Large intestine (tissue), 3 donors: Measurements from ENCODE around the gene EPHA2. TPM values are rescaled to one million over a fixed set of nuclear protein-coding genes. Genes with fewer than 3 reads are reported as not detected.
A peak's percentile ranks its signal among the peaks of the same experiment; 100 is the strongest.
"Not testable (repeated sequence)": the region's sequence is repeated elsewhere in the genome, so short reads cannot be mapped to it uniquely, and the experiment has no call there.

Experiments
- DNase-seq, 2 donors: peaks; one replicate each; pipeline versions ENCODE4 v3.0.0 to v3.0.0-alpha.2; 2013
- H3K27ac ChIP-seq: one replicate; pipeline ENCODE4 v1.5.1; 2013; ENCODE audit warnings: low read length
- H3K27me3 ChIP-seq: 2 replicates; pipeline ENCODE4 v1.6.1; 2013; ENCODE audit warnings: low read length; ENCODE audit not compliant: control insufficient read depth, insufficient read depth
- H3K36me3 ChIP-seq: 2 replicates; pipeline ENCODE4 v1.6.1; 2013; ENCODE audit warnings: low read length; ENCODE audit not compliant: control insufficient read depth, insufficient read depth
- H3K4me1 ChIP-seq: one replicate; pipeline ENCODE4 v1.6.1; 2013; ENCODE audit warnings: low read length; ENCODE audit not compliant: control insufficient read depth, insufficient read depth
- H3K4me3 ChIP-seq: one replicate; pipeline ENCODE4 v1.5.1; 2013; ENCODE audit warnings: low read length
- H3K9me3 ChIP-seq: one replicate; pipeline ENCODE4 v1.6.1; 2013; ENCODE audit warnings: mild to moderate bottlenecking, low read depth, low read length, moderate library complexity; ENCODE audit not compliant: control insufficient read depth
- WGBS: methylation state at CpG from one replicate; pipeline ENCODE4 v1.1.5; 2013; ENCODE audit warnings: low lambda C conversion rate; ENCODE audit not compliant: insufficient coverage; 5-methylcytosine and 5-hydroxymethylcytosine counted together
- polyA plus RNA-seq: library from polyadenylated mRNA; unstranded; fragments of 120-200 nt; gene quantifications from one replicate; pipeline ENCODE4 v1.2.1, GENCODE V29; 2013

Gene EPHA2
- polyA plus RNA-seq, 1 donor: 18.5 TPM

GRCh38 chr1:16196874-16197273 is 41.0 kb upstream of the EPHA2 start:
- H3K36me3 ChIP-seq: peaks cover 8% of the 10 kb centered on the region
- H3K27me3 ChIP-seq: no peaks in the 10 kb centered on the region
- DNase-seq: no peak
- no peaks in the 10 kb centered on the region for H3K4me1 ChIP-seq
- no peaks in the 10 kb centered on the region for H3K9me3 ChIP-seq
- H3K4me3 ChIP-seq: no peak overlapping the region
- no peak overlapping the region for H3K27ac ChIP-seq
- WGBS: no CpG with 5 or more reads among the region's 3 CpGs

GRCh38 chr1:16196139-16196538 is 40.3 kb upstream of the EPHA2 start:
- DNase-seq, H3K9me3 ChIP-seq, H3K4me1 ChIP-seq, H3K27ac ChIP-seq, H3K4me3 ChIP-seq, H3K27me3 ChIP-seq, H3K36me3 ChIP-seq: not testable (repeated sequence)
- WGBS: no CpG with 5 or more reads among the region's 4 CpGs

- H3K4me1 ChIP-seq: no peaks in the 10 kb centered on the region
- no peaks in the 10 kb centered on the region for H3K27me3 ChIP-seq
- peaks cover 3% of the 10 kb centered on the region for H3K36me3 ChIP-seq
- H3K4me3 ChIP-seq: no peak overlapping the region
- DNase-seq: no peak
- H3K9me3 ChIP-seq: no peaks in the 10 kb centered on the region
- H3K27ac ChIP-seq: no peak overlapping the region
- no CpG with 5 or more reads among the region's 7 CpGs for WGBS
These were observed 39.6 kb upstream of the EPHA2 start for GRCh38 chr1:16195518-16195905.

- 80% methylated on average over 1 of the region's 6 CpGs for WGBS
- Histone ChIP-seq H3K9me3 (no peaks in the 10 kb centered on the region), H3K27me3 (no peaks in the 10 kb centered on the region), H3K27ac (no peak overlapping the region), H3K4me1 (peaks cover 14% of the 10 kb centered on the region), H3K4me3 (no peak overlapping the region), H3K36me3 (no peaks in the 10 kb centered on the region)
- DNase-seq: no peak
These were observed 36.2 kb upstream of the EPHA2 start for GRCh38 chr1:16191916-16192546.

GRCh38 chr1:16191309-16191708 is 35.4 kb upstream of the EPHA2 start:
- Histone ChIP-seq H3K9me3 (no peaks in the 10 kb centered on the region), H3K36me3 (no peaks in the 10 kb centered on the region), H3K4me3 (no peak overlapping the region), H3K4me1 (peaks cover 14% of the 10 kb centered on the region), H3K27me3 (no peaks in the 10 kb centered on the region), H3K27ac (no peak overlapping the region)
- DNase-seq: no peak
- no CpG with 5 or more reads among the region's 1 CpG for WGBS

GRCh38 chr1:16189921-16190621 is 34.2 kb upstream of the EPHA2 start:
- Histone ChIP-seq H3K4me3 (no peak overlapping the region), H3K27me3 (no peaks in the 10 kb centered on the region)

GRCh38 chr1:16189003-16189402 is 33.1 kb upstream of the EPHA2 start:
- Histone ChIP-seq H3K4me3 (no peak overlapping the region), H3K36me3 (no peaks in the 10 kb centered on the region), H3K27me3 (no peaks in the 10 kb centered on the region), H3K9me3 (no peaks in the 10 kb centered on the region), H3K4me1 (peaks cover 14% of the 10 kb centered on the region), H3K27ac (peak overlapping the region; percentile 47)
- no CpG with 5 or more reads among the region's 6 CpGs for WGBS
- DNase-seq: peak; percentile 72 to 86

More at GRCh38 chr1:16189921-16190621, 34.2 kb upstream of the EPHA2 start:
- no peaks in the 10 kb centered on the region for H3K9me3 ChIP-seq
- H3K27ac ChIP-seq: no peak overlapping the region
- no peaks in the 10 kb centered on the region for H3K36me3 ChIP-seq
- peaks cover 14% of the 10 kb centered on the region for H3K4me1 ChIP-seq
- WGBS: no CpG with 5 or more reads among the region's 9 CpGs
- no peak for DNase-seq

GRCh38 chr1:16187748-16188401 is 32.0 kb upstream of the EPHA2 start:
- no CpG with 5 or more reads among the region's 15 CpGs for WGBS
- peak; percentile 71 to 82 for DNase-seq
- Histone ChIP-seq H3K27me3 (no peaks in the 10 kb centered on the region), H3K9me3 (no peaks in the 10 kb centered on the region), H3K36me3 (no peaks in the 10 kb centered on the region), H3K4me1 (peaks cover 14% of the 10 kb centered on the region), H3K4me3 (no peak overlapping the region), H3K27ac (no peak overlapping the region)

GRCh38 chr1:16186655-16187235 is 30.9 kb upstream of the EPHA2 start:
- Histone ChIP-seq H3K4me3 (no peak overlapping the region), H3K27me3 (no peaks in the 10 kb centered on the region), H3K27ac (no peak overlapping the region), H3K4me1 (peaks cover 23% of the 10 kb centered on the region), H3K36me3 (no peaks in the 10 kb centered on the region), H3K9me3 (no peaks in the 10 kb centered on the region)
- DNase-seq: no peak
- no CpG with 5 or more reads among the region's 9 CpGs for WGBS

GRCh38 chr1:16184557-16185303 is 28.9 kb upstream of the EPHA2 start:
- H3K36me3 ChIP-seq: no peaks in the 10 kb centered on the region

More at GRCh38 chr1:16184557-16185303, 28.9 kb upstream of the EPHA2 start:
- no peak for DNase-seq
- peaks cover 27% of the 10 kb centered on the region for H3K4me1 ChIP-seq
- H3K27me3 ChIP-seq: no peaks in the 10 kb centered on the region
- no peak overlapping the region for H3K4me3 ChIP-seq
- no CpG with 5 or more reads among the region's 10 CpGs for WGBS
- no peaks in the 10 kb centered on the region for H3K9me3 ChIP-seq
- no peak overlapping the region for H3K27ac ChIP-seq
